ENCODE measurements around the gene NFKBIL1. TPM values are rescaled to one million over a fixed set of nuclear protein-coding genes. Genes with fewer than 3 reads are reported as not detected.

NFKBIL1 gene
- total RNA-seq, 2 experiments from 2014 or later, result 11.3 to 13.0 TPM

DNA sequence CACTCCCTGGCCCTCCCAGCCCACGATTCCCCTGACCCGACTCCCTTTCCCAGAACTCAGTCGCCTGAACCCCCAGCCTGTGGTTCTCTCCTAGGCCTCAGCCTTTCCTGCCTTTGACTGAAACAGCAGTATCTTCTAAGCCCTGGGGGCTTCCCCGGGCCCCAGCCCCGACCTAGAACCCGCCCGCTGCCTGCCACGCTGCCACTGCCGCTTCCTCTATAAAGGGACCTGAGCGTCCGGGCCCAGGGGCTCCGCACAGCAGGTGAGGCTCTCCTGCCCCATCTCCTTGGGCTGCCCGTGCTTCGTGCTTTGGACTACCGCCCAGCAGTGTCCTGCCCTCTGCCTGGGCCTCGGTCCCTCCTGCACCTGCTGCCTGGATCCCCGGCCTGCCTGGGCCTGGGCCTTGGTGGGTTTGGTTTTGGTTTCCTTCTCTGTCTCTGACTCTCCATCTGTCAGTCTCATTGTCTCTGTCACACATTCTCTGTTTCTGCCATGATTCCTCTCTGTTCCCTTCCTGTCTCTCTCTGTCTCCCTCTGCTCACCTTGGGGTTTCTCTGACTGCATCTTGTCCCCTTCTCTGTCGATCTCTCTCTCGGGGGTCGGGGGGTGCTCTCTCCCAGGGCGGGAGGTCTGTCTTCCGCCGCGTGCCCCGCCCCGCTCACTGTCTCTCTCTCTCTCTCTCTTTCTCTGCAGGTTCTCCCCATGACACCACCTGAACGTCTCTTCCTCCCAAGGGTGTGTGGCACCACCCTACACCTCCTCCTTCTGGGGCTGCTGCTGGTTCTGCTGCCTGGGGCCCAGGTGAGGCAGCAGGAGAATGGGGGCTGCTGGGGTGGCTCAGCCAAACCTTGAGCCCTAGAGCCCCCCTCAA is 24.9 kb downstream of the NFKBIL1 start, which contains the start of gene LTA:
Gene LTA (plus strand): TSS at position 249 of the 871 bp plus-strand sequence. CDS start 454 bp downstream, at position 703.
- intact Hi-C loops (cut with micrococcal nuclease), result no loop called here
- TF ChIP-seq, protein P1, sequence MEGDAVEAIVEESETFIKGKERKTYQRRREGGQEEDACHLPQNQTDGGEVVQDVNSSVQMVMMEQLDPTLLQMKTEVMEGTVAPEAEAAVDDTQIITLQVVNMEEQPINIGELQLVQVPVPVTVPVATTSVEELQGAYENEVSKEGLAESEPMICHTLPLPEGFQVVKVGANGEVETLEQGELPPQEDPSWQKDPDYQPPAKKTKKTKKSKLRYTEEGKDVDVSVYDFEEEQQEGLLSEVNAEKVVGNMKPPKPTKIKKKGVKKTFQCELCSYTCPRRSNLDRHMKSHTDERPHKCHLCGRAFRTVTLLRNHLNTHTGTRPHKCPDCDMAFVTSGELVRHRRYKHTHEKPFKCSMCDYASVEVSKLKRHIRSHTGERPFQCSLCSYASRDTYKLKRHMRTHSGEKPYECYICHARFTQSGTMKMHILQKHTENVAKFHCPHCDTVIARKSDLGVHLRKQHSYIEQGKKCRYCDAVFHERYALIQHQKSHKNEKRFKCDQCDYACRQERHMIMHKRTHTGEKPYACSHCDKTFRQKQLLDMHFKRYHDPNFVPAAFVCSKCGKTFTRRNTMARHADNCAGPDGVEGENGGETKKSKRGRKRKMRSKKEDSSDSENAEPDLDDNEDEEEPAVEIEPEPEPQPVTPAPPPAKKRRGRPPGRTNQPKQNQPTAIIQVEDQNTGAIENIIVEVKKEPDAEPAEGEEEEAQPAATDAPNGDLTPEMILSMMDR (IDR thresholded peaks at IDR 0.05), result no peak
- POLR2A ChIA-PET, result interaction anchor here (0.9 to 35.7 kb wide), 5 partner anchors 2 to 166 kb away, joined by 3 to 1181 read pairs (median 97); partner anchors contain the start of genes DDX39B, LST1, LTA and LTB
- H3K36me3 Mint-ChIP-seq (ENCODE audit: low read depth), result peaks cover 48% of the 10 kb centered on the region
- ATAC-seq, result peak; percentile 58
- peak; percentile 92 for DNase-seq
- peak within 1 kb of the TSS; percentile 96 for H3K4me3 Mint-ChIP-seq
- CTCF ChIA-PET, result interaction anchor here (1.0 to 56.2 kb wide), 7 partner anchors 9 to 80 kb away, joined by 3 to 2542 read pairs (median 7); partner anchors contain the start of genes ATP6V1G2, DDX39B, LST1 and LTA
- H3K27ac Mint-ChIP-seq, result peak within 1 kb of the TSS; percentile 97
- H3K4me1 Mint-ChIP-seq (ENCODE audit: low read depth), result peaks cover 66% of the 10 kb centered on the region
- no peaks in the 10 kb centered on the region for H3K27me3 Mint-ChIP-seq
- no peaks in the 10 kb centered on the region for H3K9me3 Mint-ChIP-seq

DNA sequence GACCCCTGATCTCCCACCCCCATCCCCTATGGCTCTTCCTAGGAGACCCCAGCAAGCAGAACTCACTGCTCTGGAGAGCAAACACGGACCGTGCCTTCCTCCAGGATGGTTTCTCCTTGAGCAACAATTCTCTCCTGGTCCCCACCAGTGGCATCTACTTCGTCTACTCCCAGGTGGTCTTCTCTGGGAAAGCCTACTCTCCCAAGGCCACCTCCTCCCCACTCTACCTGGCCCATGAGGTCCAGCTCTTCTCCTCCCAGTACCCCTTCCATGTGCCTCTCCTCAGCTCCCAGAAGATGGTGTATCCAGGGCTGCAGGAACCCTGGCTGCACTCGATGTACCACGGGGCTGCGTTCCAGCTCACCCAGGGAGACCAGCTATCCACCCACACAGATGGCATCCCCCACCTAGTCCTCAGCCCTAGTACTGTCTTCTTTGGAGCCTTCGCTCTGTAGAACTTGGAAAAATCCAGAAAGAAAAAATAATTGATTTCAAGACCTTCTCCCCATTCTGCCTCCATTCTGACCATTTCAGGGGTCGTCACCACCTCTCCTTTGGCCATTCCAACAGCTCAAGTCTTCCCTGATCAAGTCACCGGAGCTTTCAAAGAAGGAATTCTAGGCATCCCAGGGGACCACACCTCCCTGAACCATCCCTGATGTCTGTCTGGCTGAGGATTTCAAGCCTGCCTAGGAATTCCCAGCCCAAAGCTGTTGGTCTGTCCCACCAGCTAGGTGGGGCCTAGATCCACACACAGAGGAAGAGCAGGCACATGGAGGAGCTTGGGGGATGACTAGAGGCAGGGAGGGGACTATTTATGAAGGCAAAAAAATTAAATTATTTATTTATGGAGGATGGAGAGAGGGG is 26.1 kb downstream of the NFKBIL1 start:
- Mint-ChIP-seq H3K36me3 (ENCODE audit: low read depth) (peaks cover 58% of the 10 kb centered on the region), H3K27ac (peak overlapping the region; percentile 97), H3K27me3 (no peaks in the 10 kb centered on the region), H3K4me1 (ENCODE audit: low read depth) (peaks cover 58% of the 10 kb centered on the region), H3K4me3 (peak overlapping the region; percentile 96), H3K9me3 (no peaks in the 10 kb centered on the region)
- TF ChIP-seq, protein P1 (IDR thresholded peaks at IDR 0.05), result no peak
- CTCF ChIA-PET, result interaction anchor here (1.1 to 56.2 kb wide), 3 partner anchors 12 to 86 kb away, joined by 3 to 2542 read pairs (median 2542); partner anchors contain the start of genes ATP6V1G2, DDX39B, LST1 and LTA
- DNase-seq (no peak), ATAC-seq (no peak)
- intact Hi-C loops (cut with micrococcal nuclease), result loop anchor here (2.0 kb wide), 1 partner anchor 15 kb away; no protein-coding TSS in a partner anchor
- POLR2A ChIA-PET, result interaction anchor here (0.8 to 35.7 kb wide), 14 partner anchors 3 to 248 kb away, joined by 3 to 1181 read pairs (median 6); partner anchors contain the start of genes ATP6V1G2, BAG6, C6orf47 and DDX39B

DNA sequence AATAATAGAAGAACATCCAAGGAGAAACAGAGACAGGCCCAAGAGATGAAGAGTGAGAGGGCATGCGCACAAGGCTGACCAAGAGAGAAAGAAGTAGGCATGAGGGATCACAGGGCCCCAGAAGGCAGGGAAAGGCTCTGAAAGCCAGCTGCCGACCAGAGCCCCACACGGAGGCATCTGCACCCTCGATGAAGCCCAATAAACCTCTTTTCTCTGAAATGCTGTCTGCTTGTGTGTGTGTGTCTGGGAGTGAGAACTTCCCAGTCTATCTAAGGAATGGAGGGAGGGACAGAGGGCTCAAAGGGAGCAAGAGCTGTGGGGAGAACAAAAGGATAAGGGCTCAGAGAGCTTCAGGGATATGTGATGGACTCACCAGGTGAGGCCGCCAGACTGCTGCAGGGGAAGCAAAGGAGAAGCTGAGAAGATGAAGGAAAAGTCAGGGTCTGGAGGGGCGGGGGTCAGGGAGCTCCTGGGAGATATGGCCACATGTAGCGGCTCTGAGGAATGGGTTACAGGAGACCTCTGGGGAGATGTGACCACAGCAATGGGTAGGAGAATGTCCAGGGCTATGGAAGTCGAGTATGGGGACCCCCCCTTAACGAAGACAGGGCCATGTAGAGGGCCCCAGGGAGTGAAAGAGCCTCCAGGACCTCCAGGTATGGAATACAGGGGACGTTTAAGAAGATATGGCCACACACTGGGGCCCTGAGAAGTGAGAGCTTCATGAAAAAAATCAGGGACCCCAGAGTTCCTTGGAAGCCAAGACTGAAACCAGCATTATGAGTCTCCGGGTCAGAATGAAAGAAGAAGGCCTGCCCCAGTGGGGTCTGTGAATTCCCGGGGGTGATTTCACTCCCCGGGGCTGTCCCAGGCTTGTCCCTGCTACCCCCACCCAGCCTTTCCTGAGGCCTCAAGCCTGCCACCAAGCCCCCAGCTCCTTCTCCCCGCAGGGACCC is 27.0 kb downstream of the NFKBIL1 start:
- ChIA-PET CTCF (interaction anchor here (1.1 to 56.2 kb wide), 4 partner anchors 13 to 87 kb away, joined by 3 to 2542 read pairs (median 1274); partner anchors contain the start of genes ATP6V1G2, DDX39B, LST1 and LTA), POLR2A (interaction anchor here (0.6 to 35.7 kb wide), 15 partner anchors 4 to 335 kb away, joined by 3 to 1181 read pairs (median 4); partner anchors contain the start of genes ATP6V1G2, BAG6, C6orf47 and DDX39B)
- intact Hi-C loops (cut with micrococcal nuclease), result loop anchor here (2.0 kb wide), 1 partner anchor 16 kb away; no protein-coding TSS in a partner anchor
- Mint-ChIP-seq H3K4me1 (ENCODE audit: low read depth) (peaks cover 58% of the 10 kb centered on the region), H3K4me3 (peak overlapping the region; percentile 96), H3K36me3 (ENCODE audit: low read depth) (peaks cover 62% of the 10 kb centered on the region), H3K9me3 (no peaks in the 10 kb centered on the region), H3K27me3 (no peaks in the 10 kb centered on the region), H3K27ac (peak overlapping the region; percentile 97)
- DNase-seq (peak; percentile 53), ATAC-seq (no peak)
- TF ChIP-seq, protein P1 (IDR thresholded peaks at IDR 0.05), result no peak

Data from activated CD8-positive, alpha-beta T cell treated with anti-CD3 and anti-CD28 coated beads for 36 hours (primary cell).